Body of pancreas (tissue), 4 donors: ENCODE measurements around the gene SP140. TPM values are rescaled to one million over a fixed set of nuclear protein-coding genes. Genes with fewer than 3 reads are reported as not detected.

Experiments
- ATAC-seq: fragments of 150-250 bp; one replicate; pipeline ENCODE4 v1.9.1; 2016
- DNase-seq, 4 donors: peaks; one replicate each; pipeline ENCODE4 v3.0.0-alpha.2; 2019
- H3K27ac ChIP-seq, 4 donors: fragments of 200-600 bp; sonication (generic); 1 replicate in 3 of 4; 2 replicates in 1 of 4; pipeline versions ENCODE4 v1.5.1 to v1.6.1; 2016 to 2019; ENCODE audit warnings: mild to moderate bottlenecking in 1 of 4, mixed read lengths in 1 of 4, moderate library complexity in 1 of 4
- H3K27me3 ChIP-seq, 2 donors: fragments of 200-600 bp; sonication (generic); one replicate each; pipeline ENCODE4 v1.6.0; 2016; ENCODE audit warnings: mild to moderate bottlenecking in 1 of 2
- H3K36me3 ChIP-seq, 2 donors: fragments of 200-600 bp; sonication (generic); replicated peaks in 1 of 2; 2 replicates each; pipeline ENCODE4 v1.5.1; 2016; ENCODE audit warnings: low read depth in 2 of 2; ENCODE audit not compliant: insufficient read depth in 1 of 2
- H3K4me1 ChIP-seq: fragments of 200-600 bp; sonication (generic); one replicate; pipeline ENCODE4 v1.6.0; 2016
- H3K4me3 ChIP-seq, 2 donors: fragments of 200-600 bp; sonication (generic); 1 replicate in 1 of 2; 2 replicates in 1 of 2; pipeline ENCODE4 v1.5.1; 2016 to 2019
- H3K9me3 ChIP-seq, 3 donors: fragments of 200-600 bp; sonication (generic); 1 replicate in 2 of 3; 2 replicates in 1 of 3; pipeline ENCODE4 v1.5.1; 2016
- POLR2A ChIP-seq, 3 donors: fragments of 450-650 bp; IDR thresholded peaks; one replicate each; pipeline ENCODE4 v1.6.1; 2016; ENCODE audit warnings: antibody characterized with exemption in 3 of 3, mild to moderate bottlenecking in 2 of 3
- WGBS, 2 donors: methylation state at CpG; one replicate each; pipeline ENCODE4 v1.1.5; 2017; 5-methylcytosine and 5-hydroxymethylcytosine counted together
- intact Hi-C: fragments of 100-400 bp; cut with DNase I; formaldehyde crosslinking; loops from one replicate; pipeline ENCODE4 v1.15.1; 2023
- total RNA-seq, 2 donors: library from RNA; depleted of rRNA; stranded (reverse); fragments of >200 nt; gene quantifications; one replicate each; pipeline ENCODE4 v1.1.0, GENCODE V29; 2016
- TF ChIP-seq, protein P1 (sequence below), 7 experiments: fragments of 450-650 bp in 4 of 7; fragments of 200-600 bp in 3 of 7; sonication (generic) in 3 of 7; IDR thresholded peaks; one replicate each; pipeline ENCODE4 v1.5.1; 2016 to 2019; ENCODE audit warnings: antibody characterized with exemption in 7 of 7

The SP140 gene
- total RNA-seq, 2 donors from 2014 or later, result 0.33 to 0.52 TPM

DNA sequence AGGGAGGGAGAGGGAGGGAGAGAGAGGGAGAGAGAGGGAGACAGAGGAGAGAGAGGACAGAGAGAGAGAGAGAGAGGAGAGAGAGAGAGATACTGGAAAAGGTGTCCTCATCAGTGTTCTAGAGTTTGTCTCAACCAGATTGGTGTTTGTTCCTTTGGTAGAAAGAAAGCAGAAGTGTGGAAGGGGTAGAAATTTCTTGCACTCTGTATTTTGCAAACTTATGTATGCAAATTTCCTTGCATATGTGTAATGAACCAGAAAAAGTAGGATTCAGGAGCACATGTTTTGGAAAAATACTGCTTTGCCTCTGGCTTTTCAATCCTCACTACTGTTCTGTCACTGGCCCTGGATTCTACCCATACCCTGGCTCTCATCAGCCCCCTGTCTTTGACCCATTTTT, 1.1 kb upstream of the SP140 start:
- intact Hi-C loops, result no loop called here
- no peak overlapping the region for H3K27ac ChIP-seq
- H3K4me3 ChIP-seq, result no peak overlapping the region
- H3K36me3 ChIP-seq, result no peaks in the 10 kb centered on the region
- ATAC-seq (no peak), DNase-seq (no peak)
- H3K4me1 ChIP-seq, result peaks cover 6% of the 10 kb centered on the region
- H3K9me3 ChIP-seq, result no peaks in the 10 kb centered on the region
- no peak for TF ChIP-seq POLR2A (IDR thresholded peaks at IDR 0.05)
- TF ChIP-seq, protein P1, sequence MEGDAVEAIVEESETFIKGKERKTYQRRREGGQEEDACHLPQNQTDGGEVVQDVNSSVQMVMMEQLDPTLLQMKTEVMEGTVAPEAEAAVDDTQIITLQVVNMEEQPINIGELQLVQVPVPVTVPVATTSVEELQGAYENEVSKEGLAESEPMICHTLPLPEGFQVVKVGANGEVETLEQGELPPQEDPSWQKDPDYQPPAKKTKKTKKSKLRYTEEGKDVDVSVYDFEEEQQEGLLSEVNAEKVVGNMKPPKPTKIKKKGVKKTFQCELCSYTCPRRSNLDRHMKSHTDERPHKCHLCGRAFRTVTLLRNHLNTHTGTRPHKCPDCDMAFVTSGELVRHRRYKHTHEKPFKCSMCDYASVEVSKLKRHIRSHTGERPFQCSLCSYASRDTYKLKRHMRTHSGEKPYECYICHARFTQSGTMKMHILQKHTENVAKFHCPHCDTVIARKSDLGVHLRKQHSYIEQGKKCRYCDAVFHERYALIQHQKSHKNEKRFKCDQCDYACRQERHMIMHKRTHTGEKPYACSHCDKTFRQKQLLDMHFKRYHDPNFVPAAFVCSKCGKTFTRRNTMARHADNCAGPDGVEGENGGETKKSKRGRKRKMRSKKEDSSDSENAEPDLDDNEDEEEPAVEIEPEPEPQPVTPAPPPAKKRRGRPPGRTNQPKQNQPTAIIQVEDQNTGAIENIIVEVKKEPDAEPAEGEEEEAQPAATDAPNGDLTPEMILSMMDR (IDR thresholded peaks at IDR 0.05), result no peak
- H3K27me3 ChIP-seq, result no peaks in the 10 kb centered on the region

DNA sequence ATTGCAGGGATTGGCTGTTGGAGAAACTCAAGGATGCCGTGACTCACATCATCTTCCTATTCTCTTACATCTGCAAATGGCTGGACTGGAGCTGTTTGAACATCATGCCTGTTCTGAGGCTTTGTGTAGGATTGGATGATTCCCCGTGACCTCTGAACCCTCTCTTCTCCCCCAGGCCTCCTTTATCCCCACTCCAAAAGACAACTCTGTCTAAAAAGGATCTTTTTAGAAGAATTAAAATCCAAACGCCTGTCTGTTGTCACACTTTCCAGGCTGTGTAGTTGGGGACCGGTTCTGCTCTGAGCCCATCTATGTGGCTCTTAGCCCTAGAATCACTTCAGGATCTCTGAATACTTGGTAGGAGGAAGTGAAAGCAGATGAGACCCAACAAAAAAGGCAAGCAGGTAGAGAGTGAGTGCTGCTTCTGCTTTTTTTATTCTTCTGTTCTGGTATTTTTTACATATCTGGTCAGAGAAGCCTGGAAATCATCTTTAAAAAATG, 565 bp downstream of the SP140 start:
- Histone ChIP-seq H3K4me1 (no peaks in the 10 kb centered on the region), H3K4me3 (no peak overlapping the region), H3K27ac (peak overlapping the region in 1 of 4 donors; percentile 24), H3K9me3 (no peaks in the 10 kb centered on the region), H3K36me3 (no peaks in the 10 kb centered on the region), H3K27me3 (no peaks in the 10 kb centered on the region)
- 78 to 84% methylated on average over 4 of the region's 4 CpGs for WGBS, 2 donors
- no peak for TF ChIP-seq POLR2A (IDR thresholded peaks at IDR 0.05)
- TF ChIP-seq, protein P1 (IDR thresholded peaks at IDR 0.05), result no peak
- DNase-seq (no peak), ATAC-seq (no peak)
- intact Hi-C loops, result no loop called here

DNA sequence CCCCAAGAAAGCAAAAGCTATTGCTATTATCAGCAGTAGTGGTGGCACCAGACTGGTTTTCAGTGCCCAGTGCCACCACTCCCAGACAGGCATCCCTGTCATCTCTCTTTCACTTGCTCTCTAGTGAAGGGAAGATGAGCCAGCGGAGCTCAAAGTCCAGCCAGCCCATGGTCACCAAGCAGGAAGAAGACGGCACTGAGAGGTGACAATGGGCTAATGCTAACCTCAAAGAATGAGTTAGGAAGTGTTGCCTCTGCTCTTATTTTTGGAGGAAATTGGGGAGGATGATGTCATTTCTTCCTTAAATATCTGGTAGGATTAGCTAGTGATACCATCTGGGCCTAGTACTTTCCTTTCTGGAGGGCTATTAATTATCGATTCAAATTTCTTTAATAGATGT, 1.7 kb downstream of the SP140 start:
- no peaks in the 10 kb centered on the region for H3K9me3 ChIP-seq
- H3K4me1 ChIP-seq, result no peaks in the 10 kb centered on the region
- TF ChIP-seq POLR2A (IDR thresholded peaks at IDR 0.05), result no peak
- TF ChIP-seq, protein P1 (IDR thresholded peaks at IDR 0.05), result no peak
- intact Hi-C loops, result no loop called here
- no peaks in the 10 kb centered on the region for H3K27me3 ChIP-seq
- no peak overlapping the region for H3K27ac ChIP-seq
- H3K36me3 ChIP-seq, result no peaks in the 10 kb centered on the region
- DNase-seq (no peak), ATAC-seq (no peak)
- no peak overlapping the region for H3K4me3 ChIP-seq
- WGBS, 2 donors, result 72 to 81% methylated on average over 3 of the region's 3 CpGs

DNA sequence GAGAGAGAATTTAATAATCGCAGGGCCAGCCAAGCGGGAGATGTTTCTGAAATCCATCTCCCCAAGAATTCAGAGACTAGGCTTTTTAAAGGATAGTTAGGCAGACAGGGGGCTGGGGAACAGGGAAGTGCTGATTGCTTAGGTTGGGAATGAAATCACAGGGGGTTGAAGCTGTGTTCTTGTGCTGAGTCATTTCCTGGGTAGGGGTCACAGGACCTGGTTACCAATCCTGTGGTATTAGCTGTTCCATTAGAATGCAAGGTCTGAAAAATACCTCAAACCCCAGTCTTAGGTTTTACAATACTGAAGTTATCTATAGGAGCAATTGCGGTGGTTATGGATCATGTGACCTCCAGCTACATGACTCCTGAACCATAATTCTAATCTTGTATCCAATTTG, 4.6 kb downstream of the SP140 start:
- ATAC-seq (no peak), DNase-seq (no peak)
- Histone ChIP-seq H3K27me3 (no peaks in the 10 kb centered on the region), H3K9me3 (no peaks in the 10 kb centered on the region), H3K27ac (no peak overlapping the region), H3K36me3 (no peaks in the 10 kb centered on the region), H3K4me3 (no peak overlapping the region), H3K4me1 (no peaks in the 10 kb centered on the region)
- TF ChIP-seq POLR2A (IDR thresholded peaks at IDR 0.05), result no peak
- 88 to 96% methylated on average over 3 of the region's 3 CpGs for WGBS, 2 donors
- intact Hi-C loops, result no loop called here

DNA sequence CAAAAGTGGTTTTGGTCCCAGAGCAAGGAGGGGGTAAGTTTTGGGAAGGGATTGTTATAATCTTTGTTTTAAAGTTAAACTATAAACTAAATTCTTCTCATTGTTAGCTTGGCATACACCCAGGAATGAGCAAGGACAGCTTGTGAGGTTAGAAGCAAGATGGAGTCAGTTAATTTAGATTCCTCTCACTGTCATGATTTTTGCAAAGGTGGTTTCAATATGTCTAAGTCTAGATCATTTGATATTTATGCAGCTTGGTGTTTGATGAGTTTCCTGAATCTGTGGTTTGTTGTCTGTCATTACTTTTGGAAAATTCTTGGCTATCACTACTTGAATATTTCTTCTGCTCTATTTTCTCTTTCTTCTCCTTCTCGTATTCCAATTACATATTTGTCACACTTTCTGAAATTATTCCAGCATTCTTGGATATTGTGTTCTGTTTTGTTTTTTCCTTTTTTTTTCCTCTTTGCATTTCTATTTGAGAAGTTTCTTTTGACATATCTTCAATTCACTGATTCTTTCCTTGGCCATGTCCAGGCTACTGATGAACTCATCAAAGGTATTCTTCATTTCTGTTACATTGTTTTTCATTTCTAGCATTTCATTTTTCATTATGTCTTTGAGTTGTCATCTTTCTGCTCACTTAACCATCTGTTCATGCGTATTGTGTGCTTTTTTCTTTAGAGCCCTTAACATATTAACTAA, 5.1 kb downstream of the SP140 start:
- Histone ChIP-seq H3K4me3 (no peak overlapping the region), H3K27ac (no peak overlapping the region), H3K36me3 (no peaks in the 10 kb centered on the region), H3K4me1 (no peaks in the 10 kb centered on the region), H3K9me3 (no peaks in the 10 kb centered on the region), H3K27me3 (no peaks in the 10 kb centered on the region)
- WGBS, 2 donors, result 88 to 90% methylated on average over 2 of the region's 2 CpGs
- no peak for DNase-seq
- intact Hi-C loops, result no loop called here
- no peak for ATAC-seq
- TF ChIP-seq POLR2A (IDR thresholded peaks at IDR 0.05), result no peak
- TF ChIP-seq, protein P1 (IDR thresholded peaks at IDR 0.05), result no peak
